HG03135 (cell line): ENCODE data around the gene UBA3.
A peak's percentile ranks its signal among the peaks of the same experiment; 100 is the strongest.

ENCODE experiments used
- ATAC-seq: cut with Tn5 transposase; IDR thresholded peaks from one replicate; pipeline ENCODE4 v1.9.1; 2021; ENCODE audit warnings: mild to moderate bottlenecking, moderate library complexity; ENCODE audit not compliant: unreplicated experiment

Gene UBA3

DNA sequence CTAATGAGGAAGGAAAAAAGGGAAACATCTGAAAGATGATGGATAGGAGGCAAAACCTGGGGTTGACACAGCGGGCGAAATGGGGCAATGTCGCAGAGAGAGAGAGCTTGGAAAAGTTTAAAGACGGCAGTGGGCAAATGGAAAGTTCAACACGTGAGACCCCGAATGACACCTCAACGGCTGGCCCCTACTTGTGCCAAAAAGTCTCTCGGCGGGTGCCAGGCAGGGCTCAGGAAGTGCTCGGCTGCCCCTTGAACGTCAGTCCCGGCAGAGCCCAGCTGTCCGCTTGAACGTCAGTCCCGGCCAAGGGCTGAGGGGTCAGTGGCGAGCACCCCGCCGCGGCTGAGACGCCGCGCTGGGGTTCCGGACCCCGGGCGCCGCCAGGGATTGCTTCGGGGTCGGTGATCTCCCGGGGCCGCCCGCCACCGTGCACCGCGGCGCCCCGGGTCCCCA lies 67.3 kb downstream of the UBA3 start:
- peak; percentile 48 for ATAC-seq

DNA sequence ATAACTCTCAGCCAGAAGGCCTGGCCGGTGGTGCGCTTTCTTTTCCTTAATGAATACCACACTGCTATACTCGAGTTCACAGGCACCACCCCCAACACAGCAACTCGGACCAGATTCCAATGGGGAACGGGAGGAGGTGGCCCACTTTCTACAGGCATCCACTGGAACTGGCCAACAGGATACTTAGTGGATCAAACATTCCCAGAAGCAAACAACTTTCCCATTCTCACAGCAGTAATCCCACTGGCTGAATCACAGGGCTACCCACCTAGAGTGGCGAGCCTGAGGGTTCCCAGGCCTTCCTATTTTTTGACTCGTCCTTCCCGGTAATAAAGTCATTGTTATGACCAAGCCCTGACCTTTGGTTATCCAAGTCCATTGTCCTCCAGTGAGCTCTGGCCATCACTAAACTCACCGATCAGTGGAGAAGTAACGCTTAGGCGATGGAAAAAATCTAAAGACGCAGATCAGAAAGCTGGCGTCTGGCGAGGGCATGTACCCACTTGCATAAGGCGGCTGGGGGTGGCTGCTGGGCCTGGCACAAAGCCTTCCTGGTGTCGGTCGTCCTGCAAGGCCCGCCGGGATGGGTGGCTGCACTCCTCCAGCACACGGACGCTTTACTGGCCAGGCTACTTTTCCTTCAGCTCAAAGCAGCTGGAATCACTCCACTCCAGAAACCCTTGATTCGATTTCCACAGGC lies 67.9 kb downstream of the UBA3 start:
- no peak for ATAC-seq

DNA sequence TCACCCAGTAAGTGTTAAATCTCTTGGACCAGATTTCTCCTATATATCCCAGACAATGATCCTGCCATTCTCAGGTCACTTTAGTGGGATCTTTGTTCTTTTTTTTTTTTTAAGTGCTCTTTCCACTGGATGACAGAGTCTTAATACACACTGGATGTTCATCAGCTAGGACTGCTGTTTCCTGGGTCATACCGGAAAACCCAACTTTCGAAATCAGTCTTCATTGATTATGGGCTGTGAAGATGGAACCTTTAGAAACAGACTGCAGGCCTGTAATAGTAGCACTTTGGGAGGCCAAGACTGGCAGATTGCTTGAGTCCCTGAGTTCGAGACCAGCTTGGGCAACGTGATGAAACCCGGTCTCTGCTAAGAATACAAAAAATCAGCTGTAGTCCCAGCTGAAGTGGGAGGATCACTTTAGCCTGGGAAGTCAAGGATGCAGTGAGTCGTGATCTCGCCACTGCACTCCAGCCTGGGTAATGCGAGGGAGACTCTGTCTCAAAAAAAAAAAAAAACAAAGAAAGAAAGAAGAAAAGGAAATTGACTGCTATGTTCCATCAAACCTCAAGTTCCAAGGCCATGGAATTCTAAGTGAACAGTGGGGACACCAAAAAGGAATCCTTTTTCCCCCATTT lies 69.0 kb downstream of the UBA3 start:
- no peak for ATAC-seq

DNA sequence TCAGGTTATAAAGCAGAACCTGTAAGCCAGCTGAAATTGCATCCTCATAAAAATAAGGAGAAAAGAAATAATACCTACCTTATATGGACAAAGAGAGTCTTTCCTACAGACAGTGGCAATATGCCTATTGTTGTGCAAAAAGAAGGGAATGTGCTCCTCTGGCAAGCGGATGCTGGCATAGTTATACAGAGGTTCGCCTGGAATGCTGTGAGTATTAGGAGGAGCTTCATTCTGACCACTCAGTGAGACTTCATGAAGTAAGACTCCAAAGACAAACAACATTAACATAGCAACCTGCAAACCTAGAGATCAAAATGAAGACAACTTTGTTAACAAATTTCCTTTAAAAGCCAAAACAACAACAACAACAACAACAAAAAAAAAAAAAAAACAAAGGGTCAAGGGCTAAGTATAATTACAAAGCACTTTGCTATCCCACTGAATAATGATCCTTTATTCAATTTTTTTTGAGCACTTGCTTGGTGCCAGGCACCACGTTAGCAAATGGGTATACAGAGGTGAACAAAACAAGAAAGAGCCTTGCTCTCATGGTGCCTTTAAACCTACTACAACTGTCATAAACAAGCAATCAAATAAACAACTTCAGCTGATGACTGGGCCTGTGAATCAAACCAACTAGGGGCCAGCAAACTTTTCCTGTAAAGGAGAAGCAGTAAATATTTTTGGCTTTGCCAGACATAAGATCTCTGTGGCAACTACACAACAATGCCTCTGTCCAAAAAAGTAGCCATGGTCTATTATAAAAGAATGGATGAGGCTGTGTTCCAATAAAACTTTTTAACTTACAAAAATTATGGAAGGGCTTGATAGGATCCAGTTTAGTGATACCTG lies 70.4 kb downstream of the UBA3 start:
- no peak for ATAC-seq

DNA sequence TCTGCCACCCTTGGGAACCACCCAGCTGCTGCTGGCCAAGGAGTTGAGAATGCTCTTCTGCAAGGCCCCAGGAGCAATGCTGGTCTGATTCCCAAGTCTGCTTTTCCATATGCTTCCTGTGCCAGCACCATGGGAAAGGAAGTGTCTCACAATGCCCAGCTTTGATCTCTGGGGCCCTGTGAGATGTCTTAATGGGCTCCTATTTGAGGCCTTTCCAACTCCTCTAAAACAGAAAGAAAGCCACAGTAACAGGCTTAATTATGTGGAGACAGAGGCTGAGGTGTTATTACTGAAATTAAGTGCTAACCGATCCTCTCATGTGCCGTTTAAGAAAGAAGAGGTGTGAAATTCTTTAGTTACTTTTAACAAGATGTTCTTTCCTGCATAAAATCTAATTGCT lies 71.2 kb downstream of the UBA3 start:
- ATAC-seq: no peak

DNA sequence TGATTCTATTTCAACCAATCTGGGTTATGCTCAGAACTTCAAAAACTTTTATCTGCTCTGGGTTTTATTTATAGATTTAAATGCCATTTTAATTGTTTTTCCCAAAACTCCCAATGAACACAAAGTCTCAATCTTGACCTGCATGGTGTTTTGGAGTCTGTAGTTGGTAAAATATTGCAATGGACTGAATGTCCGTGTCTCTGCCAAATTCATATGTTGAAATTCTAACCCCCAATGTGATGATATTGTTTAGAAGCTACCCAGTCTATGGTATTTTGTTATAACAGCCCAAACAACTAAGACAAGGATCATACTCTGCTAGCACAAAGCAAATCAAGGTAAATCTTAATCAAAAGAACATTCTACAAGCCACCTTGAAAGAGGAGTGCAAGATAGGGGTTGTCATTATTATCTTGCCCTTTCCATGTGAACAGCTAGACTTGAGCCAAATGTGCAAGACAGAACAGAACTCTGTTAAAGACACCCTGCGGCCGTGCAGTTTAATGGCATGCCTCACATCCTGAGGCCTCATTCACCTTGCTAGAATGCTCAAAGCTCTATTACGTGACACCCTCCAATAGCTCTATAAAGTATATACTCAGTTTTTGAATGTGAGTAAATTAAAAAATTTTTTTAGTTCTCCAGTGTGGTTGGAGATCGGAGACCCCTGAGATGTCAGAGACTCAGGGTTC lies 74.2 kb downstream of the UBA3 start:
- no peak for ATAC-seq

DNA sequence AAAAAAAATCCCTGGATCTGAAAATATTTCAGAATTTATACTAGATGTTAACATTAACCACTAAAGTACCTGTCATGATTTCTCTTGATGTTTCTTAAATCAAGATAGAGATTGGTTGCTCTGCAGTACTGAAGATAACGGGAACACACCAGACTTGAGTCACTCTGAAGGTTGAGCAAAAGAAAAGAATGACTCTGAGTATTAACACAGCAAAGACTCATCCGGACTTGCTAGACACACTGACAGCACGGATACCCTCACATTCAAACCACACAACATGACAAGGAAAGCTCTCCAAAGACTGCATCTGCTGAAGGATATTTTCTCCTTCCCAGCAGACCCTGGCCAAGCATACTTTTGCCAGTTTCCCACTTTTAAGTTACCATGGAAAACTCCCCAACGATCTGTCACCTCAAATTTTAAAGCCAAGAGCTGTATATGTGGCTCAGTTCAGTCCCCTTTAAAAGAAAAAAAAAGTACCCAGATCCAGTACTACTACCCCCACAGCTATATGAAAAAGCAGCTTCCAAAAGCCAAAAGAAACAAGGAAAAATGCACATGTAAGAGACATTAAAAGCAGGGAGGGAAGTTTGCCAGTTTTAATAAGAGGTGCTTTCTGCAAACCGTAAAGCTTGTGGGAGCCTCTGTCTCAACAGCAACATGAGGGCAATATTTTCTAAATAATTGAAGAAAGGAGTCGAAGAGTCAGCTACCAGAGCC lies 74.9 kb downstream of the UBA3 start:
- no peak for ATAC-seq
